HepG2 (cell line): ENCODE data around the gene MAN1B1. TPM values are rescaled to one million over a fixed set of nuclear protein-coding genes. Genes with fewer than 3 reads are reported as not detected.
A peak's percentile ranks its signal among the peaks of the same experiment; 100 is the strongest.

Source experiments
- ARNT ChIP-seq: fragments of 450-650 bp; IDR thresholded peaks from 2 replicates; pipeline ENCODE4 v1.6.1; 2017
- CCAR2 ChIP-seq: fragments of 200-400 bp; formaldehyde crosslinking; optimal IDR thresholded peaks from 2 replicates; pipeline ENCODE3; 2018; ENCODE audit warnings: low read depth, mild to moderate bottlenecking, low read length, moderate library complexity
- CCDC6 ChIP-seq: sonication (generic); formaldehyde crosslinking; IDR thresholded peaks from 2 replicates; pipeline ENCODE4 v1.8.1; 2022; ENCODE audit warnings: mild to moderate bottlenecking, missing genetic modification reagents, moderate library complexity
- CENPX ChIP-seq: sonication (generic); formaldehyde crosslinking; IDR thresholded peaks from 2 replicates; pipeline ENCODE4 v1.9.0; 2021; ENCODE audit warnings: mild to moderate bottlenecking, missing genetic modification reagents, moderate library complexity
- ERF ChIP-seq: IDR thresholded peaks from 2 replicates; pipeline ENCODE4 v1.6.1; 2018; ENCODE audit warnings: missing biosample characterization, missing genetic modification reagents
- FOSL2 ChIP-seq: sonication (generic); formaldehyde crosslinking; IDR thresholded peaks from 2 replicates; pipeline ENCODE4 v1.4.0; 2020; ENCODE audit warnings: missing genetic modification reagents
- GFI1 ChIP-seq: sonication (generic); formaldehyde crosslinking; IDR thresholded peaks from 2 replicates; pipeline ENCODE4 v1.5.0; 2020; ENCODE audit warnings: missing genetic modification reagents, mild to moderate bottlenecking, borderline replicate concordance
- HNRNPH1 ChIP-seq: fragments of 200-400 bp; formaldehyde crosslinking; optimal IDR thresholded peaks from 2 replicates; pipeline ENCODE3; 2017; ENCODE audit warnings: mild to moderate bottlenecking, low read depth, low read length
- IRF2 ChIP-seq: IDR thresholded peaks from 2 replicates; pipeline ENCODE4 v1.6.1; 2018; ENCODE audit warnings: missing genetic modification reagents, missing compliant biosample characterization
- KDM2A ChIP-seq: sonication (generic); formaldehyde crosslinking; IDR thresholded peaks from 2 replicates; pipeline ENCODE4 v1.4.0; 2020; ENCODE audit warnings: low read depth, missing genetic modification reagents, borderline replicate concordance
- MAFF ChIP-seq: IDR thresholded peaks from 2 replicates; pipeline ENCODE4 v1.6.1; 2011; ENCODE audit warnings: low read depth, low read length, improper control_type of control experiment
- MED1 ChIP-seq: sonication (generic); formaldehyde crosslinking; IDR thresholded peaks from 2 replicates; pipeline ENCODE4 v1.4.0; 2020; ENCODE audit warnings: missing genetic modification reagents
- MXI1 ChIP-seq: IDR thresholded peaks from 3 replicates; pipeline ENCODE4 v1.6.1; 2012; ENCODE audit warnings: low read depth, low read length, inconsistent platforms, borderline replicate concordance
- TAF1 ChIP-seq: sonication (generic); formaldehyde crosslinking; IDR thresholded peaks from 2 replicates; pipeline ENCODE4 v1.4.0; 2020; ENCODE audit warnings: missing genetic modification reagents
- ZNF224 ChIP-seq: sonication (generic); formaldehyde crosslinking; IDR thresholded peaks from 2 replicates; pipeline ENCODE4 v1.5.0; 2020; ENCODE audit warnings: mild to moderate bottlenecking, missing genetic modification reagents
- ZNF264 ChIP-seq: sonication (generic); formaldehyde crosslinking; IDR thresholded peaks from 2 replicates; pipeline ENCODE4 v1.4.0; 2020; ENCODE audit warnings: missing genetic modification reagents
- ZNF577 ChIP-seq: sonication (generic); formaldehyde crosslinking; IDR thresholded peaks from 2 replicates; pipeline ENCODE4 v1.4.0; 2020; ENCODE audit warnings: mild to moderate bottlenecking, low read depth, missing genetic modification reagents, borderline replicate concordance
- ZSCAN30 ChIP-seq: sonication (generic); formaldehyde crosslinking; IDR thresholded peaks from 2 replicates; pipeline ENCODE4 v1.5.0; 2020; ENCODE audit warnings: mild to moderate bottlenecking, missing genetic modification reagents
- ZSCAN9 ChIP-seq: IDR thresholded peaks from 2 replicates; pipeline ENCODE4 v1.6.1; 2016; ENCODE audit warnings: borderline replicate concordance
- polyA plus RNA-seq, 8 experiments: library from polyadenylated mRNA; depleted of rRNA in 3 of 8; stranded (reverse) in 7 of 8; unstranded in 1 of 8; fragments of >200 nt; fragmentation: Illumina TruSeq in 4 of 8; extraction: Trizol in 4 of 8; gene quantifications; 2 replicates each; pipeline versions ENCODE4 v1.2.1 to v1.2.3, GENCODE V29; 2011 to 2016; ENCODE audit warnings: low read depth in 4 of 8, missing spikeins in 1 of 8, mixed read lengths in 1 of 8; ENCODE audit not compliant: insufficient read depth in 1 of 8
- total RNA-seq, 5 experiments: library from RNA; depleted of rRNA; stranded (reverse); fragments of >200 nt; fragmentation: Illumina TruSeq; extraction: Trizol; gene quantifications; 2 replicates each; pipeline ENCODE4 v1.2.3, GENCODE V29; 2016; ENCODE audit warnings: low read depth in 1 of 5
- TF ChIP-seq, protein P1 (sequence below): IDR thresholded peaks from 2 replicates; pipeline ENCODE4 v1.6.1; 2018; ENCODE audit warnings: missing genetic modification reagents, mild to moderate bottlenecking, missing compliant biosample characterization
- TF ChIP-seq, protein P2 (sequence below): sonication (generic); formaldehyde crosslinking; IDR thresholded peaks from 2 replicates; pipeline ENCODE4 v1.4.0; 2020; ENCODE audit warnings: missing genetic modification reagents
- TF ChIP-seq, protein P3 (sequence below): sonication (generic); formaldehyde crosslinking; IDR thresholded peaks from 2 replicates; pipeline ENCODE4 v1.4.0; 2020; ENCODE audit warnings: missing genetic modification reagents
- TF ChIP-seq, protein P4 (sequence below): sonication (generic); formaldehyde crosslinking; IDR thresholded peaks from 2 replicates; pipeline ENCODE4 v1.5.0; 2020; ENCODE audit warnings: missing genetic modification reagents

The MAN1B1 gene
- total and polyA plus RNA-seq, 2 of the 13 experiments (the other 11 are each of a cell fraction or from before 2014, with no cell fraction given) = 48.9 to 59.5 TPM

DNA sequence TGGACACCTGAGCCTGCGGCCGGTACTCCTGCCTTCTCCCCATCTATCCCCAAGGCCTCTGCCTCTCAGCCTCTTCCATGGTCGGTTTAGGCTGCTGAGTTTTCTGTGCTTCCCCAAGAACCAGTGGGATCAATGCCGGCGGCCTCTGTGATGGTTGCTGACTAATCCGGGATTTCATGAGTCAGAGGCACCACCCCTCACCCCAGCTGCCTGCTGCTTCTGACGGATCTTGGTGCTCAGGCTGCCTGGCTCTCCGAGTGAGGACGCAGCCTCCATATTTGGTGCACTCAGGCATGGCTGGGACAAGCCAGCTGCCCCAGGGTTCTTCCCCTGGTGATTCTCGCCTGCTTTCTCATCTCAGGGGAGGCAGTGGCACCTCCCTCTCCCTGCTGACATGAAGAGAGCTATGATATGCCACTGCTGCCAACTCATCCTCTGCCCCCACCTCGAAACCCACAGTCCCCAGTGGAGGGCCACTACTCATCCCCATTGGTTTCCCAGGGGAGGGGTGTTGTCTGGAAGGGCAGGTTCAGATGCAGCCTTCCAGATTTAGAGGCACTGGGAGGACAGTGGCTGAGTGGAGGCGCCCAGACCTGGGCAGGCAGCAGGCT, 3.3 kb upstream of the MAN1B1 start (continued):
- TF ChIP-seq MAFF (peak; percentile 55; the same call in 1 of the 2 replicates), ZSCAN30 (CRISPR knock-in tag) (no peak), HNRNPH1 (no peak), KDM2A (CRISPR knock-in tag) (peak; percentile 57; the same call in 1 of the 2 replicates), ZNF264 (no peak), ARNT (no peak), ZNF224 (CRISPR knock-in tag) (no peak), CCAR2 (no peak), CENPX (no peak), GFI1 (CRISPR knock-in tag) (no peak), TAF1 (CRISPR knock-in tag) (no peak), ERF (CRISPR knock-in tag) (0 out of 2 replicates have a peak, but pooled peaks have one; percentile 15), IRF2 (CRISPR knock-in tag) (no peak), FOSL2 (CRISPR knock-in tag) (peak; percentile 95), MED1 (CRISPR knock-in tag) (0 out of 2 replicates have a peak, but pooled peaks have one; percentile 22), ZNF577 (CRISPR knock-in tag) (no peak), ZSCAN9 (CRISPR knock-in tag) (no peak), MXI1 (peak; percentile 53; the same call in 1 of the 3 replicates), CCDC6 (no peak)
- TF ChIP-seq, protein P1, sequence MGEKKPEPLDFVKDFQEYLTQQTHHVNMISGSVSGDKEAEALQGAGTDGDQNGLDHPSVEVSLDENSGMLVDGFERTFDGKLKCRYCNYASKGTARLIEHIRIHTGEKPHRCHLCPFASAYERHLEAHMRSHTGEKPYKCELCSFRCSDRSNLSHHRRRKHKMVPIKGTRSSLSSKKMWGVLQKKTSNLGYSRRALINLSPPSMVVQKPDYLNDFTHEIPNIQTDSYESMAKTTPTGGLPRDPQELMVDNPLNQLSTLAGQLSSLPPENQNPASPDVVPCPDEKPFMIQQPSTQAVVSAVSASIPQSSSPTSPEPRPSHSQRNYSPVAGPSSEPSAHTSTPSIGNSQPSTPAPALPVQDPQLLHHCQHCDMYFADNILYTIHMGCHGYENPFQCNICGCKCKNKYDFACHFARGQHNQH = 0 out of 2 replicates have a peak, but pooled peaks have one; percentile 23
- TF ChIP-seq, protein P2, sequence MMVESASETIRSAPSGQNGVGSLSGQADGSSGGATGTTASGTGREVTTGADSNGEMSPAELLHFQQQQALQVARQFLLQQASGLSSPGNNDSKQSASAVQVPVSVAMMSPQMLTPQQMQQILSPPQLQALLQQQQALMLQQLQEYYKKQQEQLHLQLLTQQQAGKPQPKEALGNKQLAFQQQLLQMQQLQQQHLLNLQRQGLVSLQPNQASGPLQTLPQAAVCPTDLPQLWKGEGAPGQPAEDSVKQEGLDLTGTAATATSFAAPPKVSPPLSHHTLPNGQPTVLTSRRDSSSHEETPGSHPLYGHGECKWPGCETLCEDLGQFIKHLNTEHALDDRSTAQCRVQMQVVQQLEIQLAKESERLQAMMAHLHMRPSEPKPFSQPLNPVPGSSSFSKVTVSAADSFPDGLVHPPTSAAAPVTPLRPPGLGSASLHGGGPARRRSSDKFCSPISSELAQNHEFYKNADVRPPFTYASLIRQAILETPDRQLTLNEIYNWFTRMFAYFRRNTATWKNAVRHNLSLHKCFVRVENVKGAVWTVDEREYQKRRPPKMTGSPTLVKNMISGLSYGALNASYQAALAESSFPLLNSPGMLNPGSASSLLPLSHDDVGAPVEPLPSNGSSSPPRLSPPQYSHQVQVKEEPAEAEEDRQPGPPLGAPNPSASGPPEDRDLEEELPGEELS = peak; percentile 14; the same call in 1 of the 2 replicates
- TF ChIP-seq, protein P3, sequence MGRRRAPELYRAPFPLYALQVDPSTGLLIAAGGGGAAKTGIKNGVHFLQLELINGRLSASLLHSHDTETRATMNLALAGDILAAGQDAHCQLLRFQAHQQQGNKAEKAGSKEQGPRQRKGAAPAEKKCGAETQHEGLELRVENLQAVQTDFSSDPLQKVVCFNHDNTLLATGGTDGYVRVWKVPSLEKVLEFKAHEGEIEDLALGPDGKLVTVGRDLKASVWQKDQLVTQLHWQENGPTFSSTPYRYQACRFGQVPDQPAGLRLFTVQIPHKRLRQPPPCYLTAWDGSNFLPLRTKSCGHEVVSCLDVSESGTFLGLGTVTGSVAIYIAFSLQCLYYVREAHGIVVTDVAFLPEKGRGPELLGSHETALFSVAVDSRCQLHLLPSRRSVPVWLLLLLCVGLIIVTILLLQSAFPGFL (CRISPR knock-in tag) = no peak
- TF ChIP-seq, protein P4, sequence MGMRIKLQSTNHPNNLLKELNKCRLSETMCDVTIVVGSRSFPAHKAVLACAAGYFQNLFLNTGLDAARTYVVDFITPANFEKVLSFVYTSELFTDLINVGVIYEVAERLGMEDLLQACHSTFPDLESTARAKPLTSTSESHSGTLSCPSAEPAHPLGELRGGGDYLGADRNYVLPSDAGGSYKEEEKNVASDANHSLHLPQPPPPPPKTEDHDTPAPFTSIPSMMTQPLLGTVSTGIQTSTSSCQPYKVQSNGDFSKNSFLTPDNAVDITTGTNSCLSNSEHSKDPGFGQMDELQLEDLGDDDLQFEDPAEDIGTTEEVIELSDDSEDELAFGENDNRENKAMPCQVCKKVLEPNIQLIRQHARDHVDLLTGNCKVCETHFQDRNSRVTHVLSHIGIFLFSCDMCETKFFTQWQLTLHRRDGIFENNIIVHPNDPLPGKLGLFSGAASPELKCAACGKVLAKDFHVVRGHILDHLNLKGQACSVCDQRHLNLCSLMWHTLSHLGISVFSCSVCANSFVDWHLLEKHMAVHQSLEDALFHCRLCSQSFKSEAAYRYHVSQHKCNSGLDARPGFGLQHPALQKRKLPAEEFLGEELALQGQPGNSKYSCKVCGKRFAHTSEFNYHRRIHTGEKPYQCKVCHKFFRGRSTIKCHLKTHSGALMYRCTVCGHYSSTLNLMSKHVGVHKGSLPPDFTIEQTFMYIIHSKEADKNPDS (CRISPR knock-in tag) = no peak
